PC-3 (cell line): ENCODE data around the gene AADAC.

Experiments used
- EZH2 ChIP-seq: fragments of 300-600 bp; sonication (generic); IDR thresholded peaks from one replicate; pipeline ENCODE4 v1.6.1; 2017; ENCODE audit warnings: antibody characterized with exemption, mild to moderate bottlenecking, low read length; ENCODE audit not compliant: unreplicated experiment
- EZH2phosphoT487 ChIP-seq: fragments of 300-600 bp; sonication (generic); IDR thresholded peaks from 2 replicates; pipeline ENCODE4 v1.6.1; 2018; ENCODE audit warnings: mild to moderate bottlenecking, antibody characterized with exemption, low read length, borderline replicate concordance
- TF ChIP-seq, protein P1 (sequence below): fragments of 300-600 bp; sonication (generic); conservative IDR thresholded peaks from 2 replicates; pipeline ENCODE4 v1.5.1; 2017; ENCODE audit warnings: antibody characterized with exemption, low read depth, mild to moderate bottlenecking, low read length

DNA sequence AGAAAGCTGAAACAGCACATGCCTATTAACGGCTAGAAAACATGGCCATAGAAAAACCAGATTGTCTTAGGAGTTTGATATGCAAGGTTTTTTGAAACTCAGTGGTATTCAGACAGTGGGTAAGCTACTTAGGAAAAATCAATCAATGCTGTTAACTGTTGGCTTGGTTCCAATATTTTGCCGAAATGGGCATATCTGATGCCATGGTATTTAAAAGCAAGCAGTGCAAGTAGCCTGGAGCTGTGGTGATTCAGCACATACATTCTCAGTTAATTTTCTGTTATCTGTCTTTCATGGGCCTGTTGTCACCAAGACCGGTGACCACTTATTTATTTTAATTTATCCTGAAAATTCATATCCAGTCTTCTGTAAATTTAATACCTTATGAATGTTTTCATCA is 42.2 kb downstream of the AADAC start:
- TF ChIP-seq, protein P1, sequence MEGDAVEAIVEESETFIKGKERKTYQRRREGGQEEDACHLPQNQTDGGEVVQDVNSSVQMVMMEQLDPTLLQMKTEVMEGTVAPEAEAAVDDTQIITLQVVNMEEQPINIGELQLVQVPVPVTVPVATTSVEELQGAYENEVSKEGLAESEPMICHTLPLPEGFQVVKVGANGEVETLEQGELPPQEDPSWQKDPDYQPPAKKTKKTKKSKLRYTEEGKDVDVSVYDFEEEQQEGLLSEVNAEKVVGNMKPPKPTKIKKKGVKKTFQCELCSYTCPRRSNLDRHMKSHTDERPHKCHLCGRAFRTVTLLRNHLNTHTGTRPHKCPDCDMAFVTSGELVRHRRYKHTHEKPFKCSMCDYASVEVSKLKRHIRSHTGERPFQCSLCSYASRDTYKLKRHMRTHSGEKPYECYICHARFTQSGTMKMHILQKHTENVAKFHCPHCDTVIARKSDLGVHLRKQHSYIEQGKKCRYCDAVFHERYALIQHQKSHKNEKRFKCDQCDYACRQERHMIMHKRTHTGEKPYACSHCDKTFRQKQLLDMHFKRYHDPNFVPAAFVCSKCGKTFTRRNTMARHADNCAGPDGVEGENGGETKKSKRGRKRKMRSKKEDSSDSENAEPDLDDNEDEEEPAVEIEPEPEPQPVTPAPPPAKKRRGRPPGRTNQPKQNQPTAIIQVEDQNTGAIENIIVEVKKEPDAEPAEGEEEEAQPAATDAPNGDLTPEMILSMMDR = no peak
- no peak for TF ChIP-seq EZH2
- TF ChIP-seq EZH2phosphoT487 = no peak
